Nephron progenitor cell (in vitro differentiated cells): ENCODE measurements around the gene ARHGAP8.

Experiments
- DNase-seq: peaks from one replicate; pipeline ENCODE4 v3.0.0; 2021
- H3K27ac Mint-ChIP-seq: 2 replicates; pipeline ENCODE4 v1.8.0; 2021; ENCODE audit warnings: mild to moderate bottlenecking, moderate library complexity, mixed read lengths
- H3K27me3 Mint-ChIP-seq: 2 replicates; pipeline ENCODE4 v1.8.0; 2021; ENCODE audit warnings: mild to moderate bottlenecking, low read depth, mixed read lengths; ENCODE audit not compliant: poor library complexity
- H3K36me3 Mint-ChIP-seq: 2 replicates; pipeline ENCODE4 v1.8.0; 2021; ENCODE audit warnings: low read depth, mixed read lengths
- H3K4me1 Mint-ChIP-seq: 2 replicates; pipeline ENCODE4 v1.8.0; 2021; ENCODE audit warnings: mixed read lengths
- H3K4me3 Mint-ChIP-seq: 2 replicates; pipeline ENCODE4 v1.8.0; 2021; ENCODE audit warnings: mild to moderate bottlenecking, moderate library complexity, mixed read lengths
- H3K9me3 Mint-ChIP-seq: 2 replicates; pipeline ENCODE4 v1.8.0; 2021; ENCODE audit warnings: mild to moderate bottlenecking, moderate library complexity, mixed read lengths
- CTCF ChIP-seq: fragments of 200-600 bp; sonication (generic); IDR thresholded peaks from 2 replicates; pipeline ENCODE4 v1.5.0; 2021; ENCODE audit warnings: antibody characterized with exemption

The ARHGAP8 gene

GRCh38 chr22:44734278-44734677 is 18.1 kb upstream of the ARHGAP8 start:
- Mint-ChIP-seq H3K4me1 (peaks cover 35% of the 10 kb centered on the region), H3K9me3 (no peaks in the 10 kb centered on the region), H3K36me3 (no peaks in the 10 kb centered on the region), H3K27ac (no peak overlapping the region), H3K4me3 (no peak overlapping the region), H3K27me3 (peaks cover 9% of the 10 kb centered on the region)
- no peak for DNase-seq
- no peak for TF ChIP-seq CTCF

- Mint-ChIP-seq H3K4me1 (peaks cover 32% of the 10 kb centered on the region), H3K27me3 (peaks cover 13% of the 10 kb centered on the region), H3K27ac (no peak overlapping the region), H3K9me3 (no peaks in the 10 kb centered on the region), H3K36me3 (no peaks in the 10 kb centered on the region), H3K4me3 (no peak overlapping the region)
- no peak for TF ChIP-seq CTCF
- no peak for DNase-seq
Observed at GRCh38 chr22:44734801-44735517, 17.4 kb upstream of the ARHGAP8 start.

- H3K4me3 Mint-ChIP-seq: no peak overlapping the region
- DNase-seq: peak; percentile 96
- peak; percentile 99 for TF ChIP-seq CTCF
- H3K27ac Mint-ChIP-seq: no peak overlapping the region
- H3K4me1 Mint-ChIP-seq: peaks cover 32% of the 10 kb centered on the region
- H3K27me3 Mint-ChIP-seq: peaks cover 16% of the 10 kb centered on the region
- no peaks in the 10 kb centered on the region for H3K9me3 Mint-ChIP-seq
- no peaks in the 10 kb centered on the region for H3K36me3 Mint-ChIP-seq
Observed at GRCh38 chr22:44735518-44736428, 16.6 kb upstream of the ARHGAP8 start.

- DNase-seq: no peak
- Mint-ChIP-seq H3K27ac (no peak overlapping the region), H3K4me3 (no peak overlapping the region), H3K9me3 (no peaks in the 10 kb centered on the region), H3K4me1 (peaks cover 29% of the 10 kb centered on the region), H3K36me3 (no peaks in the 10 kb centered on the region), H3K27me3 (peaks cover 16% of the 10 kb centered on the region)
- no peak for TF ChIP-seq CTCF
Observed at GRCh38 chr22:44736581-44737405, 15.6 kb upstream of the ARHGAP8 start.

- no peak for TF ChIP-seq CTCF
- peaks cover 27% of the 10 kb centered on the region for H3K4me1 Mint-ChIP-seq
- H3K36me3 Mint-ChIP-seq: no peaks in the 10 kb centered on the region
- no peak for DNase-seq
- no peaks in the 10 kb centered on the region for H3K9me3 Mint-ChIP-seq
- H3K27me3 Mint-ChIP-seq: peaks cover 20% of the 10 kb centered on the region
- H3K4me3 Mint-ChIP-seq: no peak overlapping the region
- H3K27ac Mint-ChIP-seq: no peak overlapping the region
Observed at GRCh38 chr22:44737406-44738346, 14.7 kb upstream of the ARHGAP8 start.
